SH-SY5Y (cell line): ENCODE results near the gene NCF4.

Source experiments
- GATA2 ChIP-seq: IDR thresholded peaks from 2 replicates; pipeline ENCODE4 v1.6.1; 2011; ENCODE audit warnings: mild to moderate bottlenecking, low read depth, low read length
- GATA3 ChIP-seq: IDR thresholded peaks from 2 replicates; pipeline ENCODE4 v1.6.1; 2011; ENCODE audit warnings: low read depth, mild to moderate bottlenecking, low read length, moderate library complexity

DNA sequence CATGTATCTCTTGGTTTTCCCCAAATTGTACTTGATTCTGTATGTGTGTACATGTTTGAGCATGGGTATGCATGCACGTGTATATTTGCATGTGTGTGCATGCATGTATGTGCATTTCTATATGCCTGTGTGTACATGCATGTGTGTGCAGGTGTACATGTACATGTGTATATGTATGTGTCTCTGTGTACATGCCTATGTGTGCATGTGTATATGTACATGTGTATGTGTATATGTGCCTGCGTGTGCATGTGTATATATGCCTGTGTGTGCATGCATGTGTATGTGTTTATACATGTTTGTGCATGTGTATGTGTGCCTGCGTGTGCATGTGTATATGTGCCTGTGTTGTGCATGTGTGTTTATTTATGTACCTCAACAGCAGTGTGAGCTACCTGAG, 5.3 kb upstream of the NCF4 start:
- TF ChIP-seq GATA2 (no peak), GATA3 (no peak)
